ENCODE data around the gene PRDM16.

DNA sequence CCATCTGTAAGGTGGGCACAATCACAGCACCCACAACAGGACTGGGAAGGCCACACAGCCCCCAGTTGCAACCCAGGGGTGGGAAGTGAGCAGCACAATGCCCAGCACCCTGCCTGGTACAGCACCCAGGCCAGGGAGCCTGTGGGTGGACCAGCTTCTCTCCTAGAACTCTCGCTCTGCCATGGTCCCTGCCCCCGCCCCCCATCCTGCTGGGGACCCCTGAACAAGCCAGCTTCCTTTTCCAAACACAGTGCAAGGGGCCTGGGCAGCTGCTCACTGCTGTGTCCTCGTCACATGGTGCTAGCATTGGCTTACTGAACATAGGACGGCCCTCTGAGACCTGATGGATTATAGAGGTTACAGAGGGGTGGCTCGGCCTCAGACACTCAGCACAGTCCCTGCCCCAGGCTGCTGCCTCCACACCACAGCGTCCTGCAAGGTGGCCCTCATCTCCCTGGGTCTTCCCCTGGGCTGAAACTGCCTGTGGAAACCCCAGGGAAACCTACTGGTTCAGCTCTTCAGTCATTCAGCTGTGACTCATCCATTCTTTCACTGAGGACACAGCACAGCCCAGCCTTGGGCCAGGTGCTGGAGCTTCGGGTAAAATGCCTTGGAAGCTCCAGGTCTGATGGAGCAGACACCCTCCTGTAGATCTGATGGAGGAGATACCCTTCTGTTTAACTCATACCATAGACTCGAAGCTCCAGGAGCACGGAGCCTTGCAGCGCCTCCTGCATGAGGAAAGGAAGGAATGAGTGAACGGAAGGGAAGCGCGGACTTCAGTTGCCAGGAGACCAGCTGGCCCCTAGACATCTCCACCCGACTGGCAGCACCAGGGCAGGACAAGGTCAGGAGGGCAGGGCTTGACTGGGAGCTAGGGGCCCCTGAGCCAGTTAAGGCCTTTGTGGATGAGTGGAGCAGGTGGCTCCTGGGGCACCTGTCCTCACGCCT, 8.1 kb upstream of the PRDM16 start:
- TF ChIP-seq SP1 (IDR thresholded peaks at IDR 0.05; ENCODE audit: low read depth) (no peak), EZH2 (IDR thresholded peaks at IDR 0.05) (no peak), POLR2A (IDR thresholded peaks at IDR 0.05; ENCODE audit: borderline replicate concordance, extremely low read depth, insufficient read depth, insufficient read length) (no peak)
- TF ChIP-seq, protein P1, sequence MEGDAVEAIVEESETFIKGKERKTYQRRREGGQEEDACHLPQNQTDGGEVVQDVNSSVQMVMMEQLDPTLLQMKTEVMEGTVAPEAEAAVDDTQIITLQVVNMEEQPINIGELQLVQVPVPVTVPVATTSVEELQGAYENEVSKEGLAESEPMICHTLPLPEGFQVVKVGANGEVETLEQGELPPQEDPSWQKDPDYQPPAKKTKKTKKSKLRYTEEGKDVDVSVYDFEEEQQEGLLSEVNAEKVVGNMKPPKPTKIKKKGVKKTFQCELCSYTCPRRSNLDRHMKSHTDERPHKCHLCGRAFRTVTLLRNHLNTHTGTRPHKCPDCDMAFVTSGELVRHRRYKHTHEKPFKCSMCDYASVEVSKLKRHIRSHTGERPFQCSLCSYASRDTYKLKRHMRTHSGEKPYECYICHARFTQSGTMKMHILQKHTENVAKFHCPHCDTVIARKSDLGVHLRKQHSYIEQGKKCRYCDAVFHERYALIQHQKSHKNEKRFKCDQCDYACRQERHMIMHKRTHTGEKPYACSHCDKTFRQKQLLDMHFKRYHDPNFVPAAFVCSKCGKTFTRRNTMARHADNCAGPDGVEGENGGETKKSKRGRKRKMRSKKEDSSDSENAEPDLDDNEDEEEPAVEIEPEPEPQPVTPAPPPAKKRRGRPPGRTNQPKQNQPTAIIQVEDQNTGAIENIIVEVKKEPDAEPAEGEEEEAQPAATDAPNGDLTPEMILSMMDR (IDR thresholded peaks at IDR 0.05 in 2 of 3, conservative IDR thresholded peaks at IDR 0.05 in 1 of 3; ENCODE audit: borderline replicate concordance in 1 of 3, insufficient read depth in 1 of 3, low read depth in 2 of 3, low read length in 2 of 3): no peak
